ENCODE data around the gene FNTB.

DNA sequence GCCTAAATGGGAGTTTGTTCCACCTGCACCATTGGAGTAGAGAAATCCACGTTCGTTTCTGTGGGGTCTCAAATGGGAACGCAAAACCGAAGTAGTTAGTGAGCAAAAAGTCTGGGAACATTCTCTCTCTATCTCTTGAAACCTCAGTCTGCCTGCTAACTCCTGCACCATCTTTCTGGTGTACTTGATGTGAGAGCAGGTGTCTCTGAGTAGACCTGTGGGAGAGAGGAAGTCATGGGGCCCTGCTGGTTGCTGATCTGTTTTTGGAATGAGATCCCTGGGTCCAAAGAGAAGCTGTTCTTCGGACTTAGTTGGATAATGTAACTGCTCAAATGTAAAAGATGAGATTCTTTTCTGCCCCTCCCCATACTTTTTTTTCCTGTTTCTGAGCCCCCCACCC, 58.3 kb downstream of the FNTB start:
- TF ChIP-seq TAF1 (IDR thresholded peaks at IDR 0.05; ENCODE audit: borderline replicate concordance, low read depth, low read length), result no peak
- TF ChIP-seq POLR2A (IDR thresholded peaks at IDR 0.05; ENCODE audit: low read depth, low read length), result no peak
